WTC11 (cell line): ENCODE results near the gene MAOA. TPM values are rescaled to one million over a fixed set of nuclear protein-coding genes. Genes with fewer than 3 reads are reported as not detected.

Experiments
- ATAC-seq: fragments of 200-7000 bp; cut with Tn5 transposase; 2 replicates; pipeline ENCODE4 v1.10.0; 2021; ENCODE audit warnings: mild to moderate bottlenecking, moderate library complexity
- CTCF ChIA-PET: fragments of 300-600 bp; sonication (Branson Sonifier 250); formaldehyde crosslinking; loops from one replicate; lab custom pipeline; 2021; ENCODE audit warnings: antibody characterized with exemption; lab: Charles Lee
- POLR2A ChIA-PET: fragments of 350-600 bp; sonication (Branson Sonifier 250); formaldehyde crosslinking; loops from one replicate; lab custom pipeline; 2021; ENCODE audit warnings: antibody characterized with exemption; lab: Charles Lee
- DNase-seq: peaks from one replicate; pipeline ENCODE4 v3.0.0; 2021; ENCODE audit warnings: low spot score
- H3K27ac Mint-ChIP-seq: 2 replicates; pipeline ENCODE4 v1.8.0; 2021; ENCODE audit warnings: mixed read lengths
- H3K27me3 Mint-ChIP-seq: 2 replicates; pipeline ENCODE4 v1.8.0; 2021; ENCODE audit warnings: low read depth, mild to moderate bottlenecking, moderate library complexity, mixed read lengths
- H3K36me3 Mint-ChIP-seq: 2 replicates; pipeline ENCODE4 v1.8.0; 2021; ENCODE audit warnings: mixed read lengths
- H3K4me1 Mint-ChIP-seq: 2 replicates; pipeline ENCODE4 v1.8.0; 2022; ENCODE audit warnings: mixed read lengths
- H3K4me3 Mint-ChIP-seq: 2 replicates; pipeline ENCODE4 v1.8.0; 2021; ENCODE audit warnings: mild to moderate bottlenecking, moderate library complexity, mixed read lengths
- H3K9me3 Mint-ChIP-seq: 2 replicates; pipeline ENCODE4 v1.8.0; 2021; ENCODE audit warnings: mixed read lengths
- ATF1 ChIP-seq: sonication (generic); formaldehyde crosslinking; IDR thresholded peaks from 2 replicates; pipeline ENCODE4 v1.8.1; 2023; ENCODE audit warnings: mild to moderate bottlenecking, moderate library complexity, missing genetic modification reagents
- ETV6 ChIP-seq: sonication (generic); formaldehyde crosslinking; IDR thresholded peaks from 2 replicates; pipeline ENCODE4 v1.8.1; 2022; ENCODE audit warnings: mild to moderate bottlenecking, missing genetic modification reagents
- HMGA2 ChIP-seq: fragments of 250-450 bp; sonication (Bioruptor Pico); IDR thresholded peaks from 2 replicates; pipeline ENCODE4 v1.4.0; 2021; ENCODE audit warnings: mild to moderate bottlenecking, moderate library complexity
- MXD4 ChIP-seq: fragments of 250-450 bp; sonication (Bioruptor Pico); IDR thresholded peaks from 2 replicates; pipeline ENCODE4 v1.8.0; 2021; ENCODE audit warnings: mild to moderate bottlenecking, moderate library complexity, borderline replicate concordance
- NFATC4 ChIP-seq: fragments of 250-450 bp; sonication (Bioruptor Pico); IDR thresholded peaks from 2 replicates; pipeline ENCODE4 v1.9.0; 2021; ENCODE audit warnings: mild to moderate bottlenecking
- NR3C1 ChIP-seq: sonication (generic); formaldehyde crosslinking; conservative IDR thresholded peaks from 2 replicates; pipeline ENCODE4 v1.8.1; 2023; ENCODE audit warnings: low read depth, mild to moderate bottlenecking, missing genetic modification reagents
- OVOL2 ChIP-seq: fragments of 250-450 bp; sonication (Bioruptor Pico); IDR thresholded peaks from 2 replicates; pipeline ENCODE4 v1.9.0; 2021; ENCODE audit warnings: mild to moderate bottlenecking, borderline replicate concordance
- PRRX2 ChIP-seq: fragments of 250-450 bp; sonication (Bioruptor Pico); IDR thresholded peaks from 2 replicates; pipeline ENCODE4 v1.8.0; 2021; ENCODE audit warnings: mild to moderate bottlenecking
- SMAD3 ChIP-seq: sonication (generic); formaldehyde crosslinking; IDR thresholded peaks from 2 replicates; pipeline ENCODE4 v1.8.0; 2022; ENCODE audit warnings: missing genetic modification reagents, mild to moderate bottlenecking, borderline replicate concordance
- SOX15 ChIP-seq: fragments of 250-450 bp; sonication (Bioruptor Pico); IDR thresholded peaks from 2 replicates; pipeline ENCODE4 v1.9.0; 2021; ENCODE audit warnings: mild to moderate bottlenecking
- TCF7 ChIP-seq: sonication (generic); formaldehyde crosslinking; IDR thresholded peaks from 2 replicates; pipeline ENCODE4 v1.8.0; 2022; ENCODE audit warnings: mild to moderate bottlenecking, low read depth, missing genetic modification reagents, moderate library complexity
- TP53 ChIP-seq: sonication (generic); formaldehyde crosslinking; IDR thresholded peaks from 2 replicates; pipeline ENCODE4 v1.8.1; 2023; ENCODE audit warnings: mild to moderate bottlenecking, missing genetic modification reagents
- ZNF138 ChIP-seq: sonication (generic); formaldehyde crosslinking; conservative IDR thresholded peaks from 2 replicates; pipeline ENCODE4 v1.8.1; 2022; ENCODE audit warnings: mild to moderate bottlenecking, moderate library complexity, missing genetic modification reagents
- ZNF317 ChIP-seq: sonication (generic); formaldehyde crosslinking; IDR thresholded peaks from 2 replicates; pipeline ENCODE4 v1.8.1; 2023; ENCODE audit warnings: low read depth, mild to moderate bottlenecking, moderate library complexity, missing genetic modification reagents, borderline replicate concordance
- total RNA-seq: library from RNA; stranded (reverse); gene quantifications from 3 replicates; pipeline ENCODE4 v1.2.3, GENCODE V29; 2021
- TF ChIP-seq, protein P1 (sequence below): sonication (generic); formaldehyde crosslinking; IDR thresholded peaks from 2 replicates; pipeline ENCODE4 v1.8.0; 2022; ENCODE audit warnings: mild to moderate bottlenecking, missing genetic modification reagents
- TF ChIP-seq, protein P2 (sequence below): sonication (generic); formaldehyde crosslinking; IDR thresholded peaks from 2 replicates; pipeline ENCODE4 v1.8.1; 2023; ENCODE audit warnings: mild to moderate bottlenecking, moderate library complexity, missing genetic modification reagents
- TF ChIP-seq, protein P3 (sequence below): fragments of 250-450 bp; sonication (Bioruptor Pico); conservative IDR thresholded peaks from 2 replicates; pipeline ENCODE4 v1.9.0; 2021; ENCODE audit warnings: mild to moderate bottlenecking
- TF ChIP-seq, protein P4 (sequence below): sonication (generic); formaldehyde crosslinking; IDR thresholded peaks from 2 replicates; pipeline ENCODE4 v1.8.0; 2022; ENCODE audit warnings: mild to moderate bottlenecking, missing genetic modification reagents
- TF ChIP-seq, protein P5 (sequence below): sonication (generic); formaldehyde crosslinking; IDR thresholded peaks from 2 replicates; pipeline ENCODE4 v1.8.0; 2022; ENCODE audit warnings: mild to moderate bottlenecking, missing genetic modification reagents

The MAOA gene
- total RNA-seq, 1 experiment from 2014 or later, result 6.0 TPM

DNA sequence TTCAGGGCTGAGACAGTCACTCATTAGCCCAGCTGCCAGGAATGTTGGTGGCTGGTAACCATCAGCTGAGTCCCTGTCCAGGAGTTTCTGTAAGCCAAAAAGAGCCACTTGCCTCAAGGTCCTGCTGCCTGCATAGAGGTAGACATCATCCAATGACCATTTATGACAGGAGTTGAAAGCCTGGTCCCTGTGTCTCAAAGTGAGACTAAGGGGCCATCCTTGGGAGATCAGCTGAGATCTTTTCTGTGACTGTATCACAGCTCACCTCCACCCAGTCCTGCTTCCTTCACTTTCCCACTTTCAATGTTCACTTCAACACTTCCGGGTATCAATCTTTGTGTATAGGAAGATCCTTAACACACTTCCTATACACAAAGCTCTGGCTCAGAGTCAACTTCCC lies 28.4 kb upstream of the MAOA start:
- Mint-ChIP-seq H3K4me3 (no peak overlapping the region), H3K4me1 (peaks cover 14% of the 10 kb centered on the region), H3K27me3 (peaks cover 7% of the 10 kb centered on the region), H3K36me3 (peaks cover 5% of the 10 kb centered on the region; the same call in 1 of the 2 replicates), H3K9me3 (no peaks in the 10 kb centered on the region), H3K27ac (no peak overlapping the region)
- POLR2A ChIA-PET, result no interaction called here
- ATAC-seq (no peak), DNase-seq (no peak)
- CTCF ChIA-PET, result no interaction called here
- TF ChIP-seq SMAD3 (CRISPR knock-in tag) (no peak), ZNF138 (CRISPR knock-in tag) (no peak), ZNF317 (no peak)
- TF ChIP-seq, protein P1, sequence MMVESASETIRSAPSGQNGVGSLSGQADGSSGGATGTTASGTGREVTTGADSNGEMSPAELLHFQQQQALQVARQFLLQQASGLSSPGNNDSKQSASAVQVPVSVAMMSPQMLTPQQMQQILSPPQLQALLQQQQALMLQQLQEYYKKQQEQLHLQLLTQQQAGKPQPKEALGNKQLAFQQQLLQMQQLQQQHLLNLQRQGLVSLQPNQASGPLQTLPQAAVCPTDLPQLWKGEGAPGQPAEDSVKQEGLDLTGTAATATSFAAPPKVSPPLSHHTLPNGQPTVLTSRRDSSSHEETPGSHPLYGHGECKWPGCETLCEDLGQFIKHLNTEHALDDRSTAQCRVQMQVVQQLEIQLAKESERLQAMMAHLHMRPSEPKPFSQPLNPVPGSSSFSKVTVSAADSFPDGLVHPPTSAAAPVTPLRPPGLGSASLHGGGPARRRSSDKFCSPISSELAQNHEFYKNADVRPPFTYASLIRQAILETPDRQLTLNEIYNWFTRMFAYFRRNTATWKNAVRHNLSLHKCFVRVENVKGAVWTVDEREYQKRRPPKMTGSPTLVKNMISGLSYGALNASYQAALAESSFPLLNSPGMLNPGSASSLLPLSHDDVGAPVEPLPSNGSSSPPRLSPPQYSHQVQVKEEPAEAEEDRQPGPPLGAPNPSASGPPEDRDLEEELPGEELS (CRISPR knock-in tag), result no peak

DNA sequence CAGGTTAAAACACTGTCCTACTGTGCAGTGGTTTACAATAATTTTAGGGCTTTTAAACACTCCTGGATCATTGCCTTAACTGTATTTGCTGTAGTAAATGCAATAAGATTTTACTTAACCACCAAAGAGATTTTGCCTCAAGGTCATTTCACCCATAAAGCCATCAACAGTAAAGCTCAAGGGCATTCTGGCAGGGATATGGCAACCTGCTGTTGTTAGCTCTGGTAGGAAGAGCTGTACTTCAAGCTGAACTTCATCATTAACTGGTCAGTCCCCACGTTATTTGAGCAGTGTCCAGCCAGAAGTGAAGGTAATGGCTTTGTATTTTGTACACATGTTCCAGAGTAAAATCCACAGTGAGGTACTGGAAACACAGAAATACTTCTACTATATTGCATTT lies 26.9 kb upstream of the MAOA start:
- no peak for ATAC-seq
- POLR2A ChIA-PET, result no interaction called here
- no peak for DNase-seq
- no peaks in the 10 kb centered on the region for H3K9me3 Mint-ChIP-seq
- TF ChIP-seq ETV6 (CRISPR knock-in tag) (no peak), NFATC4 (no peak), PRRX2 (CRISPR knock-in tag) (no peak), ATF1 (CRISPR knock-in tag) (no peak), SOX15 (CRISPR knock-in tag) (no peak), ZNF138 (CRISPR knock-in tag) (no peak)
- TF ChIP-seq, protein P2, sequence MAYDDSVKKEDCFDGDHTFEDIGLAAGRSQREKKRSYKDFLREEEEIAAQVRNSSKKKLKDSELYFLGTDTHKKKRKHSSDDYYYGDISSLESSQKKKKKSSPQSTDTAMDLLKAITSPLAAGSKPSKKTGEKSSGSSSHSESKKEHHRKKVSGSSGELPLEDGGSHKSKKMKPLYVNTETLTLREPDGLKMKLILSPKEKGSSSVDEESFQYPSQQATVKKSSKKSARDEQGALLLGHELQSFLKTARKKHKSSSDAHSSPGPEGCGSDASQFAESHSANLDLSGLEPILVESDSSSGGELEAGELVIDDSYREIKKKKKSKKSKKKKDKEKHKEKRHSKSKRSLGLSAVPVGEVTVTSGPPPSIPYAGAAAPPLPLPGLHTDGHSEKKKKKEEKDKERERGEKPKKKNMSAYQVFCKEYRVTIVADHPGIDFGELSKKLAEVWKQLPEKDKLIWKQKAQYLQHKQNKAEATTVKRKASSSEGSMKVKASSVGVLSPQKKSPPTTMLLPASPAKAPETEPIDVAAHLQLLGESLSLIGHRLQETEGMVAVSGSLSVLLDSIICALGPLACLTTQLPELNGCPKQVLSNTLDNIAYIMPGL (CRISPR knock-in tag), result no peak
- TF ChIP-seq, all 79 proteins: peak for 0
- H3K36me3 Mint-ChIP-seq, result 0 out of 2 replicates have a peak, but pooled peaks cover under 1% of the 10 kb centered on the region
- no peak overlapping the region for H3K27ac Mint-ChIP-seq
- CTCF ChIA-PET, result no interaction called here
- H3K4me1 Mint-ChIP-seq, result peaks cover 14% of the 10 kb centered on the region
- no peak overlapping the region for H3K4me3 Mint-ChIP-seq
- H3K27me3 Mint-ChIP-seq, result peaks cover 20% of the 10 kb centered on the region

DNA sequence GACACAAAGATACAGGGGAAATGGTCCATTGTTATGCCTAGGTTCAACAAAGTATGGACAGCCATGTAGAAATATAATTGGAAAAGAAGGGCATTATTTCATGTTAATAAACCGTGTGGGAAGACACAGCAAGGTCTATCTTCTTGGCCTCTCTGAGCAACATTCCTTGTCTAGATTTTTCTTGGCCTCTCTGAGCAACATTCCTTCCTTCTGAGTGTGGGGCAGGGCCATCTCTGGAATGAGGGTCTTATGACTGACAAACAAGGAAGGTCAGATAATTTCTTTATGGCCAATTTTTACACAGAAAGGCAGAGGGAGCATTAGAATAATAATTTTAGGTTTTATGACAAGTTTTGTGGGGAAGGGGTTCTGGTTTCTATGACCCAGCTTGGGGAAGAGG lies 24.3 kb upstream of the MAOA start:
- Mint-ChIP-seq H3K4me1 (peaks cover 23% of the 10 kb centered on the region), H3K4me3 (no peak overlapping the region), H3K36me3 (peaks cover 4% of the 10 kb centered on the region; the same call in 1 of the 2 replicates), H3K9me3 (peaks cover 8% of the 10 kb centered on the region; the same call in 1 of the 2 replicates), H3K27me3 (peaks cover 36% of the 10 kb centered on the region), H3K27ac (no peak overlapping the region)
- DNase-seq, result no peak
- TF ChIP-seq, protein P3, sequence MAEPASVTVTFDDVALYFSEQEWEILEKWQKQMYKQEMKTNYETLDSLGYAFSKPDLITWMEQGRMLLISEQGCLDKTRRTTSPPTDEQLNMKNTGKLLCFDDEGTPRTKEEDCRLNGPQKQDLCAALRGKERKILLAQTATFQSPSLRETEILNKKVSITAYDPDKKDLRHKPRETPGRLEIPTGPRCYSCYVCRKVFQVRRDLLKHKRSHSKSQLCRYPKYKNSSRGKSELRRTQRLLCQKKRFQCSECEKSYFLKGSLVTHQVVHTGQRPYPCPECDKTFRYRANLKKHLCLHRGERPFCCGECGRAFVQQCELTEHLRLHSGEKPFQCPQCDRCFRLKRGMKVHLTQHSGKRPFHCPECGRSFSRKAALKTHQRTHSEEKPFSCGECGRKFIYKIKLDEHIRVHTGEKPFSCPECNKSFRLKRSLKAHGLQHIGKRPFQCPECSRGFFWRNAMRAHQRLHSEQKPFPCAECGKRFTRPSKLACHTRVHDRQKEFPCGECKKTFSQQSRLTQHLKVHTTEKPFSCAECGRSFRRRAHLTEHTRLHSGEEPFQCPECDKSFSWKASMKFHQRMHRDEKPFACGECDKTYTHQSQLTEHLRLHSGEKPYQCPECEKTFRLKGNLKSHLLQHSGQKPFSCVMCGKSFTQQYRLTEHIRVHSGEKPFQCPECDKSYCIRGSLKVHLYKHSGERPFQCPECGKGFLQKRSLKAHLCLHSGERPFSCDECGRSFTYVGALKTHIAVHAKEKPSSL (CRISPR knock-in tag), result no peak
- TF ChIP-seq NR3C1 (no peak), OVOL2 (CRISPR knock-in tag) (no peak), TCF7 (CRISPR knock-in tag) (no peak), HMGA2 (no peak), TP53 (CRISPR knock-in tag) (no peak), MXD4 (CRISPR knock-in tag) (no peak)
- TF ChIP-seq, protein P4, sequence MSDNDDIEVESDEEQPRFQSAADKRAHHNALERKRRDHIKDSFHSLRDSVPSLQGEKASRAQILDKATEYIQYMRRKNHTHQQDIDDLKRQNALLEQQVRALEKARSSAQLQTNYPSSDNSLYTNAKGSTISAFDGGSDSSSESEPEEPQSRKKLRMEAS (CRISPR knock-in tag), result no peak
- TF ChIP-seq, protein P5, sequence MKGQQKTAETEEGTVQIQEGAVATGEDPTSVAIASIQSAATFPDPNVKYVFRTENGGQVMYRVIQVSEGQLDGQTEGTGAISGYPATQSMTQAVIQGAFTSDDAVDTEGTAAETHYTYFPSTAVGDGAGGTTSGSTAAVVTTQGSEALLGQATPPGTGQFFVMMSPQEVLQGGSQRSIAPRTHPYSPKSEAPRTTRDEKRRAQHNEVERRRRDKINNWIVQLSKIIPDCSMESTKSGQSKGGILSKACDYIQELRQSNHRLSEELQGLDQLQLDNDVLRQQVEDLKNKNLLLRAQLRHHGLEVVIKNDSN (CRISPR knock-in tag), result no peak
- ChIA-PET CTCF (no interaction called here), POLR2A (no interaction called here)
- no peak for ATAC-seq
